IMR-90 (cell line): ENCODE results near the gene FAM163B. TPM values are rescaled to one million over a fixed set of nuclear protein-coding genes. Genes with fewer than 3 reads are reported as not detected.

Experiments used
- ATAC-seq: fragments of 200-7000 bp; cut with Tn5 transposase; 2 replicates; pipeline ENCODE4 v1.9.1; 2020; ENCODE audit warnings: low read depth, mild to moderate bottlenecking, moderate library complexity
- BruUV-seq: library from RNA; stranded (reverse); fragments of 400-500 nt; replicated peaks from 2 replicates; lab custom pipeline; 2021; lab: Mats Ljungman, UMichigan
- CTCF ChIA-PET: fragments of 300-600 bp; formaldehyde crosslinking; extraction: SDS; loops from one replicate; lab custom pipeline; 2021; ENCODE audit warnings: antibody characterized with exemption; lab: Yijun Ruan, JAX
- POLR2A ChIA-PET: fragments of 300-600 bp; sonication (Branson Sonifier 250); formaldehyde crosslinking; loops from one replicate; lab custom pipeline; 2022; ENCODE audit warnings: antibody characterized with exemption; ENCODE audit not compliant: unreplicated experiment; lab: Charles Lee
- DNase-seq: peaks from one replicate; pipeline ENCODE4 v3.0.0; 2013
- H2AFZ ChIP-seq: replicated peaks from 2 replicates; pipeline ENCODE3; 2013; ENCODE audit warnings: low read length, mild to moderate bottlenecking; ENCODE audit not compliant: poor library complexity
- H2AK5ac ChIP-seq: 2 replicates; pipeline ENCODE4 v1.6.1; 2013; ENCODE audit warnings: low read depth, low read length, inconsistent platforms
- H2AK9ac ChIP-seq: replicated peaks from 2 replicates; pipeline ENCODE3; 2013; ENCODE audit warnings: mild to moderate bottlenecking, low read depth, low read length, moderate library complexity; ENCODE audit not compliant: poor library complexity
- H2BK120ac ChIP-seq: 2 replicates; pipeline ENCODE4 v1.6.1; 2013; ENCODE audit warnings: low read depth, low read length, inconsistent platforms
- H2BK15ac ChIP-seq: 3 replicates; pipeline ENCODE4 v1.6.1; 2013; ENCODE audit warnings: low read depth, low read length, inconsistent platforms
- H2BK20ac ChIP-seq: 2 replicates; pipeline ENCODE4 v1.6.1; 2013; ENCODE audit warnings: low read depth, mild to moderate bottlenecking, inconsistent platforms, low read length, moderate library complexity
- H2BK5ac ChIP-seq: 2 replicates; pipeline ENCODE4 v1.6.1; 2013; ENCODE audit warnings: mild to moderate bottlenecking, low read depth, low read length, inconsistent platforms; ENCODE audit not compliant: poor library complexity, severe bottlenecking
- H3K14ac ChIP-seq: replicated peaks from 2 replicates; pipeline ENCODE4 v1.6.1; 2013; ENCODE audit warnings: low read depth, low read length, inconsistent platforms
- H3K18ac ChIP-seq: 2 replicates; pipeline ENCODE4 v1.6.1; 2013; ENCODE audit warnings: low read depth, low read length, control low read depth
- H3K23ac ChIP-seq: 2 replicates; pipeline ENCODE4 v1.6.1; 2013; ENCODE audit warnings: low read depth, low read length, inconsistent platforms
- H3K27ac ChIP-seq: 2 replicates; pipeline ENCODE4 v1.5.1; 2013; ENCODE audit warnings: mild to moderate bottlenecking, control low read depth, low read length; ENCODE audit not compliant: insufficient read depth
- H3K27me3 ChIP-seq: 2 replicates; pipeline ENCODE4 v1.6.1; 2013; ENCODE audit warnings: low read length; ENCODE audit not compliant: control insufficient read depth, insufficient read depth
- H3K36me3 ChIP-seq: 2 replicates; pipeline ENCODE4 v1.6.1; 2013; ENCODE audit warnings: low read length, mixed read lengths; ENCODE audit not compliant: control insufficient read depth, insufficient read depth
- H3K4ac ChIP-seq: 2 replicates; pipeline ENCODE4 v1.6.1; 2013; ENCODE audit warnings: low read depth, low read length, inconsistent platforms
- H3K4me1 ChIP-seq: 2 replicates; pipeline ENCODE4 v1.6.1; 2013; ENCODE audit warnings: low read length, mixed read lengths; ENCODE audit not compliant: control insufficient read depth, insufficient read depth
- H3K4me2 ChIP-seq: 2 replicates; pipeline ENCODE4 v1.6.1; 2013; ENCODE audit warnings: low read depth, mild to moderate bottlenecking, control low read depth, low read length, moderate library complexity
- H3K4me3 ChIP-seq: 2 replicates; pipeline ENCODE4 v1.5.1; 2013; ENCODE audit warnings: low read depth, mild to moderate bottlenecking, control low read depth, low read length, moderate library complexity; ENCODE audit not compliant: insufficient read depth
- H3K56ac ChIP-seq: 2 replicates; pipeline ENCODE4 v1.6.1; 2013; ENCODE audit warnings: low read length, inconsistent platforms; ENCODE audit not compliant: insufficient read depth; ENCODE audit errors: extremely low read depth
- H3K79me1 ChIP-seq, 2 experiments: 2 replicates each; pipeline ENCODE4 v1.6.1; 2013; ENCODE audit warnings: low read length in 2 of 2, inconsistent platforms in 1 of 2, low read depth in 1 of 2
- H3K9ac ChIP-seq: 2 replicates; pipeline ENCODE4 v1.6.1; 2013; ENCODE audit warnings: low read depth, low read length, control low read depth
- H3K9me1 ChIP-seq: 2 replicates; pipeline ENCODE4 v1.6.1; 2013; ENCODE audit warnings: low read length, inconsistent platforms; ENCODE audit not compliant: insufficient read depth
- H3K9me3 ChIP-seq: 2 replicates; pipeline ENCODE4 v1.6.1; 2013; ENCODE audit warnings: low read length; ENCODE audit not compliant: control insufficient read depth, insufficient read depth
- H4K20me1 ChIP-seq: 2 replicates; pipeline ENCODE4 v1.6.1; 2013; ENCODE audit warnings: low read length, inconsistent platforms; ENCODE audit not compliant: insufficient read depth
- H4K5ac ChIP-seq: 2 replicates; pipeline ENCODE4 v1.6.1; 2013; ENCODE audit warnings: mild to moderate bottlenecking, low read depth, low read length, control low read depth
- H4K8ac ChIP-seq, 2 experiments: 2 replicates each; pipeline ENCODE4 v1.6.1; 2013; ENCODE audit warnings: low read depth in 2 of 2, low read length in 2 of 2, control low read depth in 1 of 2, inconsistent platforms in 1 of 2
- H4K91ac ChIP-seq: 2 replicates; pipeline ENCODE4 v1.6.1; 2013; ENCODE audit warnings: low read depth, low read length, inconsistent platforms; ENCODE audit not compliant: insufficient read depth
- BHLHE40 ChIP-seq: fragments of 150-350 bp; IDR thresholded peaks from 2 replicates; pipeline ENCODE4 v1.6.1; 2016; ENCODE audit warnings: mild to moderate bottlenecking, low read depth, low read length
- CEBPB ChIP-seq: IDR thresholded peaks from 2 replicates; pipeline ENCODE4 v1.6.1; 2012; ENCODE audit warnings: low read depth, low read length, improper control_type of control experiment
- CHD1 ChIP-seq: IDR thresholded peaks from 2 replicates; pipeline ENCODE4 v1.6.1; 2012; ENCODE audit warnings: low read depth, low read length, improper control_type of control experiment
- FOS ChIP-seq: fragments of 150-350 bp; IDR thresholded peaks from 2 replicates; pipeline ENCODE4 v1.6.1; 2016; ENCODE audit warnings: low read depth, low read length
- MAFK ChIP-seq: IDR thresholded peaks from 2 replicates; pipeline ENCODE4 v1.6.1; 2012; ENCODE audit warnings: low read depth, low read length, improper control_type of control experiment
- POLR2A ChIP-seq: IDR thresholded peaks from 2 replicates; pipeline ENCODE4 v1.6.1; 2012; ENCODE audit warnings: mild to moderate bottlenecking, low read depth, low read length
- RAD21 ChIP-seq: IDR thresholded peaks from 2 replicates; pipeline ENCODE4 v1.6.1; 2012; ENCODE audit warnings: low read length, improper control_type of control experiment
- SMC3 ChIP-seq: fragments of 150-350 bp; IDR thresholded peaks from 2 replicates; pipeline ENCODE4 v1.6.1; 2016; ENCODE audit warnings: low read depth, mild to moderate bottlenecking, antibody characterized with exemption, low read length, moderate library complexity
- WGBS, 2 experiments: methylation state at CpG; one replicate each; pipeline versions ENCODE4 v1.1.5 to v1.1.7; 2013; ENCODE audit warnings: missing lambda C conversion rate in 2 of 2; ENCODE audit not compliant: insufficient read length in 1 of 2; ENCODE audit errors: extremely low coverage in 2 of 2; 5-methylcytosine and 5-hydroxymethylcytosine counted together
- dilution Hi-C: fragments of 300-500 bp; cut with HindIII; formaldehyde crosslinking; loops from one replicate; pipeline ENCODE4 v1.14.3; 2018; ENCODE audit warnings: low sequenced_read_pairs; ENCODE audit not compliant: unreplicated experiment
- in situ Hi-C: fragments of 300-500 bp; cut with MboI; formaldehyde crosslinking; loops from 3 replicates; pipeline ENCODE4 v1.14.3; 2019; ENCODE audit warnings: low sequenced_read_pairs, inconsistent platforms, mixed read lengths
- intact Hi-C: fragments of 100-400 bp; cut with micrococcal nuclease; formaldehyde crosslinking; loops from 2 replicates; pipeline ENCODE4 v1.10.0; 2022
- polyA plus RNA-seq, 3 experiments: library from polyadenylated mRNA; depleted of rRNA; stranded (reverse); fragments of >200 nt; gene quantifications; 2 replicates each; pipeline ENCODE4 v1.2.3, GENCODE V29; 2012; ENCODE audit warnings: low replicate concordance in 1 of 3
- total RNA-seq: library from RNA; depleted of rRNA; stranded (reverse); fragments of >200 nt; gene quantifications from 2 replicates; pipeline ENCODE4 v1.2.3, GENCODE V29; 2012
- TF ChIP-seq, protein P1 (sequence below): fragments of 150-350 bp; IDR thresholded peaks from 2 replicates; pipeline ENCODE4 v1.6.1; 2016; ENCODE audit warnings: low read depth, mild to moderate bottlenecking, low read length, moderate library complexity, borderline replicate concordance
- TF ChIP-seq, protein P2 (sequence below): conservative IDR thresholded peaks from 2 replicates; pipeline ENCODE4 v1.5.1; 2012; ENCODE audit warnings: mild to moderate bottlenecking, low read depth, low read length, improper control_type of control experiment

The FAM163B gene
- total and polyA plus RNA-seq, 2 of the 4 experiments (the other 2 are of a cell fraction), result not detected

DNA sequence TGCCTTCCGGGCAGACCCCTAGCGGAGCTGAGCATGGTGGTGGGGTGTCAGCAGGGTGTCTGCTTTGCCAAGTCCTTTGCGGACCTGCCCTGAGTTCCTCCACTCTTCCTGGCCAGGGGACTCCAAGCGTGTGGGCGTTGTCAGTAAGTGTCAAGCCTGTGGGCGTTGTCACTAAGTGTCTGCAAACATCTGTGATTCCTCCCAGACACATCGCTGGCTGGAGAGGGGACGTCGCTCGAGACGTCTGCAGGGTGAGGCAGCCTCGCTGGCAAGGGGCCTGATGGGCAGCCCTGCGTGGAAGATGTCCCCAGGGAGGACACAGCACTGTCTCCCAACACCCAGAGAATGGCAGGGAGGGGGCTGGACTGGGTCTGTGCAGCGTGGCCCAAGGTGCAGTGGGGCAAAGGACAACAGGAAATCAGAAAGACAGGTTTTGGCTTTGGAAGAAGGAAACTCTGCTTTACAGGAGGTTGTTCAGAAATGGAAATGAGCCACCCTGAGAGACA lies 45.8 kb downstream of the FAM163B start:
- no CpG with 5 or more reads among the region's 14 CpGs for WGBS, 2 experiments
- Histone ChIP-seq H2BK5ac (no peak overlapping the region), H2AK9ac (peak overlapping the region; percentile 50), H2BK15ac (no peak overlapping the region), H3K36me3 (no peaks in the 10 kb centered on the region), H2BK120ac (no peak overlapping the region), H4K91ac (no peak overlapping the region), H3K9ac (no peak overlapping the region), H3K79me1 (no peaks in the 10 kb centered on the region), H3K14ac (no peak overlapping the region), H3K4me3 (no peak overlapping the region), H4K20me1 (no peaks in the 10 kb centered on the region), H4K5ac (no peak overlapping the region), H3K27me3 (peaks cover 17% of the 10 kb centered on the region; the same call in 1 of the 2 replicates), H2AK5ac (peak overlapping the region; percentile 3; the same call in 1 of the 2 replicates), H2AFZ (peak overlapping the region; percentile 63), H3K4me2 (peak overlapping the region; percentile 23; the same call in 1 of the 2 replicates), H3K27ac (no peak overlapping the region), H3K9me1 (peaks cover 3% of the 10 kb centered on the region; the same call in 1 of the 2 replicates), H3K23ac (no peak overlapping the region), H2BK20ac (no peak overlapping the region), H3K4ac (no peak overlapping the region), H3K18ac (no peak overlapping the region), H3K4me1 (peaks cover 10% of the 10 kb centered on the region), H4K8ac (no peak overlapping the region), H3K56ac (no peak overlapping the region), H3K9me3 (no peaks in the 10 kb centered on the region)
- ChIA-PET CTCF (no interaction called here), POLR2A (no interaction called here)
- BruUV-seq, result no TSS peak
- TF ChIP-seq POLR2A (no peak), SMC3 (no peak), RAD21 (no peak), CHD1 (no peak), CEBPB (no peak), MAFK (no peak), BHLHE40 (no peak), FOS (no peak)
- TF ChIP-seq, protein P1, sequence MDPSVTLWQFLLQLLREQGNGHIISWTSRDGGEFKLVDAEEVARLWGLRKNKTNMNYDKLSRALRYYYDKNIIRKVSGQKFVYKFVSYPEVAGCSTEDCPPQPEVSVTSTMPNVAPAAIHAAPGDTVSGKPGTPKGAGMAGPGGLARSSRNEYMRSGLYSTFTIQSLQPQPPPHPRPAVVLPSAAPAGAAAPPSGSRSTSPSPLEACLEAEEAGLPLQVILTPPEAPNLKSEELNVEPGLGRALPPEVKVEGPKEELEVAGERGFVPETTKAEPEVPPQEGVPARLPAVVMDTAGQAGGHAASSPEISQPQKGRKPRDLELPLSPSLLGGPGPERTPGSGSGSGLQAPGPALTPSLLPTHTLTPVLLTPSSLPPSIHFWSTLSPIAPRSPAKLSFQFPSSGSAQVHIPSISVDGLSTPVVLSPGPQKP, result no peak
- TF ChIP-seq, protein P2, sequence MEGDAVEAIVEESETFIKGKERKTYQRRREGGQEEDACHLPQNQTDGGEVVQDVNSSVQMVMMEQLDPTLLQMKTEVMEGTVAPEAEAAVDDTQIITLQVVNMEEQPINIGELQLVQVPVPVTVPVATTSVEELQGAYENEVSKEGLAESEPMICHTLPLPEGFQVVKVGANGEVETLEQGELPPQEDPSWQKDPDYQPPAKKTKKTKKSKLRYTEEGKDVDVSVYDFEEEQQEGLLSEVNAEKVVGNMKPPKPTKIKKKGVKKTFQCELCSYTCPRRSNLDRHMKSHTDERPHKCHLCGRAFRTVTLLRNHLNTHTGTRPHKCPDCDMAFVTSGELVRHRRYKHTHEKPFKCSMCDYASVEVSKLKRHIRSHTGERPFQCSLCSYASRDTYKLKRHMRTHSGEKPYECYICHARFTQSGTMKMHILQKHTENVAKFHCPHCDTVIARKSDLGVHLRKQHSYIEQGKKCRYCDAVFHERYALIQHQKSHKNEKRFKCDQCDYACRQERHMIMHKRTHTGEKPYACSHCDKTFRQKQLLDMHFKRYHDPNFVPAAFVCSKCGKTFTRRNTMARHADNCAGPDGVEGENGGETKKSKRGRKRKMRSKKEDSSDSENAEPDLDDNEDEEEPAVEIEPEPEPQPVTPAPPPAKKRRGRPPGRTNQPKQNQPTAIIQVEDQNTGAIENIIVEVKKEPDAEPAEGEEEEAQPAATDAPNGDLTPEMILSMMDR, result no peak
- ATAC-seq (no peak; the same call in 1 of the 2 replicates), DNase-seq (peak; percentile 7)
- in situ Hi-C loops, result no loop called here
- dilution Hi-C loops, result no loop called here
- intact Hi-C loops, result no loop called here
